WTC11 (cell line): Measurements from ENCODE around the gene IAH1. TPM values are rescaled to one million over a fixed set of nuclear protein-coding genes. Genes with fewer than 3 reads are reported as not detected.

Experiments used
- CDX4 ChIP-seq: fragments of 250-450 bp; sonication (Bioruptor Pico); IDR thresholded peaks from 2 replicates; pipeline ENCODE4 v1.9.0; 2021; ENCODE audit warnings: moderate library complexity, mild to moderate bottlenecking, inconsistent platforms, borderline replicate concordance
- E2F4 ChIP-seq: sonication (generic); formaldehyde crosslinking; IDR thresholded peaks from 2 replicates; pipeline ENCODE4 v1.8.1; 2022; ENCODE audit warnings: low read depth, mild to moderate bottlenecking, moderate library complexity, missing genetic modification reagents, borderline replicate concordance
- ELF4 ChIP-seq: sonication (generic); formaldehyde crosslinking; IDR thresholded peaks from 2 replicates; pipeline ENCODE4 v1.8.1; 2022; ENCODE audit warnings: low read depth, mild to moderate bottlenecking, moderate library complexity, missing genetic modification reagents
- EMX1 ChIP-seq: fragments of 250-450 bp; sonication (Bioruptor Pico); IDR thresholded peaks from 2 replicates; pipeline ENCODE4 v1.8.0; 2021; ENCODE audit warnings: mild to moderate bottlenecking
- ERG ChIP-seq: fragments of 250-450 bp; sonication (Bioruptor Pico); IDR thresholded peaks from 2 replicates; pipeline ENCODE4 v1.8.0; 2021; ENCODE audit warnings: mild to moderate bottlenecking
- ESRRA ChIP-seq: sonication (generic); formaldehyde crosslinking; IDR thresholded peaks from 2 replicates; pipeline ENCODE4 v1.8.1; 2022; ENCODE audit warnings: mild to moderate bottlenecking, missing genetic modification reagents, borderline replicate concordance
- ETV6 ChIP-seq: sonication (generic); formaldehyde crosslinking; IDR thresholded peaks from 2 replicates; pipeline ENCODE4 v1.8.1; 2022; ENCODE audit warnings: mild to moderate bottlenecking, missing genetic modification reagents
- FOXK1 ChIP-seq: sonication (generic); formaldehyde crosslinking; IDR thresholded peaks from 2 replicates; pipeline ENCODE4 v1.8.0; 2022; ENCODE audit warnings: mild to moderate bottlenecking, moderate library complexity, missing genetic modification reagents
- GRHL2 ChIP-seq: fragments of 250-450 bp; sonication (Bioruptor Pico); IDR thresholded peaks from 2 replicates; pipeline ENCODE4 v1.8.0; 2022; ENCODE audit warnings: mild to moderate bottlenecking, moderate library complexity; ENCODE audit not compliant: insufficient replicate concordance, severe bottlenecking
- MAX ChIP-seq: sonication (generic); formaldehyde crosslinking; IDR thresholded peaks from 2 replicates; pipeline ENCODE4 v1.8.0; 2022; ENCODE audit warnings: mild to moderate bottlenecking, missing genetic modification reagents
- NFYB ChIP-seq: sonication (generic); formaldehyde crosslinking; conservative IDR thresholded peaks from 2 replicates; pipeline ENCODE4 v1.8.0; 2022; ENCODE audit warnings: low read depth, missing genetic modification reagents
- NR1H2 ChIP-seq: sonication (generic); formaldehyde crosslinking; IDR thresholded peaks from 2 replicates; pipeline ENCODE4 v1.9.0; 2021; ENCODE audit warnings: mild to moderate bottlenecking, moderate library complexity, missing genetic modification reagents
- NR3C1 ChIP-seq: sonication (generic); formaldehyde crosslinking; conservative IDR thresholded peaks from 2 replicates; pipeline ENCODE4 v1.8.1; 2023; ENCODE audit warnings: low read depth, mild to moderate bottlenecking, missing genetic modification reagents
- PRRX2 ChIP-seq: fragments of 250-450 bp; sonication (Bioruptor Pico); IDR thresholded peaks from 2 replicates; pipeline ENCODE4 v1.8.0; 2021; ENCODE audit warnings: mild to moderate bottlenecking
- RELA ChIP-seq: sonication (generic); formaldehyde crosslinking; IDR thresholded peaks from 2 replicates; pipeline ENCODE4 v1.8.1; 2022; ENCODE audit warnings: missing genetic modification reagents, mild to moderate bottlenecking, borderline replicate concordance
- RORB ChIP-seq: fragments of 250-450 bp; sonication (Bioruptor Pico); IDR thresholded peaks from 2 replicates; pipeline ENCODE4 v1.9.0; 2021; ENCODE audit warnings: mild to moderate bottlenecking
- SMAD4 ChIP-seq: sonication (generic); formaldehyde crosslinking; IDR thresholded peaks from 2 replicates; pipeline ENCODE4 v1.8.0; 2022; ENCODE audit warnings: mild to moderate bottlenecking, missing genetic modification reagents
- TCF7 ChIP-seq: sonication (generic); formaldehyde crosslinking; IDR thresholded peaks from 2 replicates; pipeline ENCODE4 v1.8.0; 2022; ENCODE audit warnings: mild to moderate bottlenecking, low read depth, missing genetic modification reagents, moderate library complexity
- TEAD1 ChIP-seq: sonication (generic); formaldehyde crosslinking; IDR thresholded peaks from 2 replicates; pipeline ENCODE4 v1.8.0; 2022; ENCODE audit warnings: mild to moderate bottlenecking, missing genetic modification reagents
- TEAD4 ChIP-seq: sonication (generic); formaldehyde crosslinking; IDR thresholded peaks from 2 replicates; pipeline ENCODE4 v1.8.0; 2022; ENCODE audit warnings: mild to moderate bottlenecking, missing genetic modification reagents
- USF1 ChIP-seq: sonication (generic); formaldehyde crosslinking; IDR thresholded peaks from 2 replicates; pipeline ENCODE4 v1.8.0; 2022; ENCODE audit warnings: mild to moderate bottlenecking, missing genetic modification reagents
- ZBTB21 ChIP-seq: sonication (generic); formaldehyde crosslinking; IDR thresholded peaks from 2 replicates; pipeline ENCODE4 v1.8.1; 2023; ENCODE audit warnings: mild to moderate bottlenecking, missing genetic modification reagents, borderline replicate concordance
- ZMAT4 ChIP-seq: fragments of 250-450 bp; sonication (Bioruptor Pico); IDR thresholded peaks from 2 replicates; pipeline ENCODE4 v1.9.0; 2021; ENCODE audit warnings: mild to moderate bottlenecking
- ZNF138 ChIP-seq: sonication (generic); formaldehyde crosslinking; conservative IDR thresholded peaks from 2 replicates; pipeline ENCODE4 v1.8.1; 2022; ENCODE audit warnings: mild to moderate bottlenecking, moderate library complexity, missing genetic modification reagents
- ZNF232 ChIP-seq: sonication (generic); formaldehyde crosslinking; IDR thresholded peaks from 2 replicates; pipeline ENCODE4 v1.8.0; 2022; ENCODE audit warnings: mild to moderate bottlenecking, missing genetic modification reagents
- ZNF263 ChIP-seq: sonication (generic); formaldehyde crosslinking; IDR thresholded peaks from 2 replicates; pipeline ENCODE4 v1.8.1; 2022; ENCODE audit warnings: low read depth, mild to moderate bottlenecking, moderate library complexity, missing genetic modification reagents
- ZNF317 ChIP-seq: sonication (generic); formaldehyde crosslinking; IDR thresholded peaks from 2 replicates; pipeline ENCODE4 v1.8.1; 2023; ENCODE audit warnings: low read depth, mild to moderate bottlenecking, moderate library complexity, missing genetic modification reagents, borderline replicate concordance
- ZNF416 ChIP-seq: fragments of 250-450 bp; sonication (Bioruptor Pico); IDR thresholded peaks from 2 replicates; pipeline ENCODE4 v1.9.0; 2021; ENCODE audit warnings: mild to moderate bottlenecking, inconsistent platforms
- ZNF425 ChIP-seq: fragments of 250-450 bp; sonication (Bioruptor Pico); conservative IDR thresholded peaks from 2 replicates; pipeline ENCODE4 v1.9.0; 2021; ENCODE audit warnings: mild to moderate bottlenecking
- ZSCAN18 ChIP-seq: fragments of 250-450 bp; sonication (Bioruptor Pico); IDR thresholded peaks from 2 replicates; pipeline ENCODE4 v2.1.2; 2022; ENCODE audit warnings: mild to moderate bottlenecking, moderate library complexity
- total RNA-seq: library from RNA; stranded (reverse); gene quantifications from 3 replicates; pipeline ENCODE4 v1.2.3, GENCODE V29; 2021

IAH1 gene
- total RNA-seq, 1 experiment from 2014 or later: 14.4 TPM

- TF ChIP-seq CDX4 (CRISPR knock-in tag) (no peak), ZNF416 (CRISPR knock-in tag) (no peak), ETV6 (CRISPR knock-in tag) (peak; percentile 10), NR3C1 (CRISPR knock-in tag) (no peak), ZBTB21 (CRISPR knock-in tag) (no peak), ZNF232 (CRISPR knock-in tag) (no peak), ESRRA (CRISPR knock-in tag) (no peak), TEAD4 (CRISPR knock-in tag) (no peak), ELF4 (CRISPR knock-in tag) (0 out of 2 replicates have a peak, but pooled peaks have one; percentile 64), USF1 (CRISPR knock-in tag) (no peak), RORB (CRISPR knock-in tag) (no peak), ZNF263 (CRISPR knock-in tag) (no peak), MAX (CRISPR knock-in tag) (no peak), TCF7 (CRISPR knock-in tag) (0 out of 2 replicates have a peak, but pooled peaks have one; percentile 8), SMAD4 (CRISPR knock-in tag) (no peak), ZNF138 (CRISPR knock-in tag) (no peak), NFYB (CRISPR knock-in tag) (no peak), PRRX2 (CRISPR knock-in tag) (no peak), RELA (0 out of 2 replicates have a peak, but pooled peaks have one; percentile 72), GRHL2 (CRISPR knock-in tag) (no peak), ZSCAN18 (no peak), TEAD1 (0 out of 2 replicates have a peak, but pooled peaks have one; percentile 10), E2F4 (CRISPR knock-in tag) (0 out of 2 replicates have a peak, but pooled peaks have one; percentile 44), ZMAT4 (CRISPR knock-in tag) (no peak), NR1H2 (CRISPR knock-in tag) (no peak), ZNF425 (no peak), ERG (CRISPR knock-in tag) (no peak), FOXK1 (CRISPR knock-in tag) (no peak), EMX1 (CRISPR knock-in tag) (no peak), ZNF317 (no peak)
Measured at GRCh38 chr2:9474361-9475057, at the start of gene IAH1 (continued).
